ENCODE results near the gene CROCC2. TPM values are rescaled to one million over a fixed set of nuclear protein-coding genes. Genes with fewer than 3 reads are reported as not detected.

Gene CROCC2
- total and polyA plus RNA-seq, 2 of the 13 experiments (the other 11 are each of a cell fraction or from before 2014, with no cell fraction given): not detected

DNA sequence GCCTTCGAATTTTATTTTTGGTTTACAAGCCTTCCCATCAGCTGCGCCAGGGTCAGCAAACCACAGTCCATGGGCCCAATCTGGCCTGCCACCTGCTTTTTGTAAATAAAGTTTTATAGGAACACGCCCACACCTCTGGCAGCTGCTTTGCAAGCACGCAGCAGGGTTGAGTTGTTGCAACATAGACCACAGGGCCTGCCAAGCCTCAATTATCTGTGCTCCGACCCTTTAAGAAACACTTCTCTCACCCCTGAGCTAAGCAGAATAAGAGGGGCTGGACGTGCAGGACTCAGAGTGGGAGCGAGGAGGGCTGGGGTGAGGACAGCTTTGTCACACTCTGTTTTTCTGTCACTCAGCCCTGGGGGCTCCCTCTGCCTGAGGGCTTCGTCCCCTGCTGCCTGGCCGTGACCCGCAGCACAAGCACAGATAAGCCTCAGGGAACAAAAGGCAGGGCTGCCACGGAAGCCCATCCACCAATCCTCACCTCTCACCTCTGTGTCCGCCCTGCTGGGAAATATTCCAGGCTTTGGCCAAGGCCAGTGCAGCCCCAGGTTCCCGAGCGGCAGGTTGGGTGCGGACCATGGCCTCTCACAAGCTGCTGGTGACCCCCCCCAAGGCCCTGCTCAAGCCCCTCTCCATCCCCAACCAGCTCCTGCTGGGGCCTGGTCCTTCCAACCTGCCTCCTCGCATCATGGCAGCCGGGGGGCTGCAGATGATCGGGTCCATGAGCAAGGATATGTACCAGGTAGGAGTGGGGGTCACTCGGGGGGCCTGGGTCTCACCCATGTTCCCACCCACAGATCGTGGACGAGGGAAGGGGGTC is 37.6 kb upstream of the CROCC2 start, which contains the start of gene AGXT (continued):
- TF ChIP-seq ZNF660 (CRISPR knock-in tag; IDR thresholded peaks at IDR 0.05; ENCODE audit: borderline replicate concordance, low read depth) (no peak), ZFP37 (CRISPR knock-in tag; IDR thresholded peaks at IDR 0.05; ENCODE audit: borderline replicate concordance) (peak; percentile 75; the same call in 1 of the 2 replicates), ZMAT3 (CRISPR knock-in tag; conservative IDR thresholded peaks at IDR 0.05) (no peak; the same call in 1 of the 2 replicates), MIER3 (CRISPR knock-in tag; IDR thresholded peaks at IDR 0.05; ENCODE audit: borderline replicate concordance) (no peak), ZNF678 (CRISPR knock-in tag; IDR thresholded peaks at IDR 0.05) (peak; percentile 59; the same call in 1 of the 2 replicates), YEATS4 (CRISPR knock-in tag; IDR thresholded peaks at IDR 0.05; ENCODE audit: borderline replicate concordance) (peak; percentile 72; the same call in 1 of the 2 replicates), SKI (IDR thresholded peaks at IDR 0.05; ENCODE audit: partially characterized antibody) (no peak), ZNF34 (CRISPR knock-in tag; IDR thresholded peaks at IDR 0.05; ENCODE audit: borderline replicate concordance) (no peak), POGZ (CRISPR knock-in tag; IDR thresholded peaks at IDR 0.05) (no peak; the same call in 1 of the 2 replicates), BRD4 (CRISPR knock-in tag; IDR thresholded peaks at IDR 0.05) (no peak; the same call in none of the 2 replicates), ZNF20 (CRISPR knock-in tag; IDR thresholded peaks at IDR 0.05) (no peak)
- TF ChIP-seq, protein P1, sequence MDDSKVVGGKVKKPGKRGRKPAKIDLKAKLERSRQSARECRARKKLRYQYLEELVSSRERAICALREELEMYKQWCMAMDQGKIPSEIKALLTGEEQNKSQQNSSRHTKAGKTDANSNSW (CRISPR knock-in tag; IDR thresholded peaks at IDR 0.05; ENCODE audit: borderline replicate concordance): 0 out of 2 replicates have a peak, but pooled peaks have one; percentile 55
- TF ChIP-seq, protein P2, sequence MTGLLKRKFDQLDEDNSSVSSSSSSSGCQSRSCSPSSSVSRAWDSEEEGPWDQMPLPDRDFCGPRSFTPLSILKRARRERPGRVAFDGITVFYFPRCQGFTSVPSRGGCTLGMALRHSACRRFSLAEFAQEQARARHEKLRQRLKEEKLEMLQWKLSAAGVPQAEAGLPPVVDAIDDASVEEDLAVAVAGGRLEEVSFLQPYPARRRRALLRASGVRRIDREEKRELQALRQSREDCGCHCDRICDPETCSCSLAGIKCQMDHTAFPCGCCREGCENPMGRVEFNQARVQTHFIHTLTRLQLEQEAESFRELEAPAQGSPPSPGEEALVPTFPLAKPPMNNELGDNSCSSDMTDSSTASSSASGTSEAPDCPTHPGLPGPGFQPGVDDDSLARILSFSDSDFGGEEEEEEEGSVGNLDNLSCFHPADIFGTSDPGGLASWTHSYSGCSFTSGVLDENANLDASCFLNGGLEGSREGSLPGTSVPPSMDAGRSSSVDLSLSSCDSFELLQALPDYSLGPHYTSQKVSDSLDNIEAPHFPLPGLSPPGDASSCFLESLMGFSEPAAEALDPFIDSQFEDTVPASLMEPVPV (CRISPR knock-in tag; IDR thresholded peaks at IDR 0.05): no peak
- TF ChIP-seq, protein P3, sequence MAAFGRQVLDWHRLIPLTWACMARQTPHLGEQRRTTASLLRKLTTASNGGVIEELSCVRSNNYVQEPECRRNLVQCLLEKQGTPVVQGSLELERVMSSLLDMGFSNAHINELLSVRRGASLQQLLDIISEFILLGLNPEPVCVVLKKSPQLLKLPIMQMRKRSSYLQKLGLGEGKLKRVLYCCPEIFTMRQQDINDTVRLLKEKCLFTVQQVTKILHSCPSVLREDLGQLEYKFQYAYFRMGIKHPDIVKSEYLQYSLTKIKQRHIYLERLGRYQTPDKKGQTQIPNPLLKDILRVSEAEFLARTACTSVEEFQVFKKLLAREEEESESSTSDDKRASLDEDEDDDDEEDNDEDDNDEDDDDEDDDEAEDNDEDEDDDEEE (CRISPR knock-in tag; IDR thresholded peaks at IDR 0.05): no peak
- TF ChIP-seq, protein P4, sequence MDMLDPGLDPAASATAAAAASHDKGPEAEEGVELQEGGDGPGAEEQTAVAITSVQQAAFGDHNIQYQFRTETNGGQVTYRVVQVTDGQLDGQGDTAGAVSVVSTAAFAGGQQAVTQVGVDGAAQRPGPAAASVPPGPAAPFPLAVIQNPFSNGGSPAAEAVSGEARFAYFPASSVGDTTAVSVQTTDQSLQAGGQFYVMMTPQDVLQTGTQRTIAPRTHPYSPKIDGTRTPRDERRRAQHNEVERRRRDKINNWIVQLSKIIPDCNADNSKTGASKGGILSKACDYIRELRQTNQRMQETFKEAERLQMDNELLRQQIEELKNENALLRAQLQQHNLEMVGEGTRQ (IDR thresholded peaks at IDR 0.05; ENCODE audit: low read depth, low read length): no peak; the same call in 1 of the 2 replicates
- TF ChIP-seq, protein P4 (CRISPR knock-in tag; IDR thresholded peaks at IDR 0.05; ENCODE audit: borderline replicate concordance): no peak
- TF ChIP-seq, protein P5, sequence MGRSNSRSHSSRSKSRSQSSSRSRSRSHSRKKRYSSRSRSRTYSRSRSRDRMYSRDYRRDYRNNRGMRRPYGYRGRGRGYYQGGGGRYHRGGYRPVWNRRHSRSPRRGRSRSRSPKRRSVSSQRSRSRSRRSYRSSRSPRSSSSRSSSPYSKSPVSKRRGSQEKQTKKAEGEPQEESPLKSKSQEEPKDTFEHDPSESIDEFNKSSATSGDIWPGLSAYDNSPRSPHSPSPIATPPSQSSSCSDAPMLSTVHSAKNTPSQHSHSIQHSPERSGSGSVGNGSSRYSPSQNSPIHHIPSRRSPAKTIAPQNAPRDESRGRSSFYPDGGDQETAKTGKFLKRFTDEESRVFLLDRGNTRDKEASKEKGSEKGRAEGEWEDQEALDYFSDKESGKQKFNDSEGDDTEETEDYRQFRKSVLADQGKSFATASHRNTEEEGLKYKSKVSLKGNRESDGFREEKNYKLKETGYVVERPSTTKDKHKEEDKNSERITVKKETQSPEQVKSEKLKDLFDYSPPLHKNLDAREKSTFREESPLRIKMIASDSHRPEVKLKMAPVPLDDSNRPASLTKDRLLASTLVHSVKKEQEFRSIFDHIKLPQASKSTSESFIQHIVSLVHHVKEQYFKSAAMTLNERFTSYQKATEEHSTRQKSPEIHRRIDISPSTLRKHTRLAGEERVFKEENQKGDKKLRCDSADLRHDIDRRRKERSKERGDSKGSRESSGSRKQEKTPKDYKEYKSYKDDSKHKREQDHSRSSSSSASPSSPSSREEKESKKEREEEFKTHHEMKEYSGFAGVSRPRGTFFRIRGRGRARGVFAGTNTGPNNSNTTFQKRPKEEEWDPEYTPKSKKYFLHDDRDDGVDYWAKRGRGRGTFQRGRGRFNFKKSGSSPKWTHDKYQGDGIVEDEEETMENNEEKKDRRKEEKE (IDR thresholded peaks at IDR 0.05): no peak
- TF ChIP-seq, protein P6, sequence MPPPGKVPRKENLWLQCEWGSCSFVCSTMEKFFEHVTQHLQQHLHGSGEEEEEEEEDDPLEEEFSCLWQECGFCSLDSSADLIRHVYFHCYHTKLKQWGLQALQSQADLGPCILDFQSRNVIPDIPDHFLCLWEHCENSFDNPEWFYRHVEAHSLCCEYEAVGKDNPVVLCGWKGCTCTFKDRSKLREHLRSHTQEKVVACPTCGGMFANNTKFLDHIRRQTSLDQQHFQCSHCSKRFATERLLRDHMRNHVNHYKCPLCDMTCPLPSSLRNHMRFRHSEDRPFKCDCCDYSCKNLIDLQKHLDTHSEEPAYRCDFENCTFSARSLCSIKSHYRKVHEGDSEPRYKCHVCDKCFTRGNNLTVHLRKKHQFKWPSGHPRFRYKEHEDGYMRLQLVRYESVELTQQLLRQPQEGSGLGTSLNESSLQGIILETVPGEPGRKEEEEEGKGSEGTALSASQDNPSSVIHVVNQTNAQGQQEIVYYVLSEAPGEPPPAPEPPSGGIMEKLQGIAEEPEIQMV (CRISPR knock-in tag; IDR thresholded peaks at IDR 0.05; ENCODE audit: low read depth): peak; percentile 92; the same call in 1 of the 2 replicates

Measured in HepG2 (cell line).